IMR-90 (cell line): ENCODE results near the gene SPAG16. TPM values are rescaled to one million over a fixed set of nuclear protein-coding genes. Genes with fewer than 3 reads are reported as not detected.

Experiments used
- ATAC-seq: fragments of 200-7000 bp; cut with Tn5 transposase; 2 replicates; pipeline ENCODE4 v1.9.1; 2020; ENCODE audit warnings: low read depth, mild to moderate bottlenecking, moderate library complexity
- BruUV-seq: library from RNA; stranded (reverse); fragments of 400-500 nt; replicated peaks from 2 replicates; lab custom pipeline; 2021; lab: Mats Ljungman, UMichigan
- CTCF ChIA-PET: fragments of 300-600 bp; formaldehyde crosslinking; extraction: SDS; loops from one replicate; lab custom pipeline; 2021; ENCODE audit warnings: antibody characterized with exemption; lab: Yijun Ruan, JAX
- POLR2A ChIA-PET: fragments of 300-600 bp; sonication (Branson Sonifier 250); formaldehyde crosslinking; loops from one replicate; lab custom pipeline; 2022; ENCODE audit warnings: antibody characterized with exemption; ENCODE audit not compliant: unreplicated experiment; lab: Charles Lee
- DNase-seq: peaks from one replicate; pipeline ENCODE4 v3.0.0; 2013
- H2AFZ ChIP-seq: replicated peaks from 2 replicates; pipeline ENCODE3; 2013; ENCODE audit warnings: low read length, mild to moderate bottlenecking; ENCODE audit not compliant: poor library complexity
- H2AK5ac ChIP-seq: 2 replicates; pipeline ENCODE4 v1.6.1; 2013; ENCODE audit warnings: low read depth, low read length, inconsistent platforms
- H2AK9ac ChIP-seq: replicated peaks from 2 replicates; pipeline ENCODE3; 2013; ENCODE audit warnings: mild to moderate bottlenecking, low read depth, low read length, moderate library complexity; ENCODE audit not compliant: poor library complexity
- H2BK120ac ChIP-seq: 2 replicates; pipeline ENCODE4 v1.6.1; 2013; ENCODE audit warnings: low read depth, low read length, inconsistent platforms
- H2BK15ac ChIP-seq: 3 replicates; pipeline ENCODE4 v1.6.1; 2013; ENCODE audit warnings: low read depth, low read length, inconsistent platforms
- H2BK20ac ChIP-seq: 2 replicates; pipeline ENCODE4 v1.6.1; 2013; ENCODE audit warnings: low read depth, mild to moderate bottlenecking, inconsistent platforms, low read length, moderate library complexity
- H2BK5ac ChIP-seq: 2 replicates; pipeline ENCODE4 v1.6.1; 2013; ENCODE audit warnings: mild to moderate bottlenecking, low read depth, low read length, inconsistent platforms; ENCODE audit not compliant: poor library complexity, severe bottlenecking
- H3K14ac ChIP-seq: replicated peaks from 2 replicates; pipeline ENCODE4 v1.6.1; 2013; ENCODE audit warnings: low read depth, low read length, inconsistent platforms
- H3K18ac ChIP-seq: 2 replicates; pipeline ENCODE4 v1.6.1; 2013; ENCODE audit warnings: low read depth, low read length, control low read depth
- H3K23ac ChIP-seq: 2 replicates; pipeline ENCODE4 v1.6.1; 2013; ENCODE audit warnings: low read depth, low read length, inconsistent platforms
- H3K27ac ChIP-seq: 2 replicates; pipeline ENCODE4 v1.5.1; 2013; ENCODE audit warnings: mild to moderate bottlenecking, control low read depth, low read length; ENCODE audit not compliant: insufficient read depth
- H3K27me3 ChIP-seq: 2 replicates; pipeline ENCODE4 v1.6.1; 2013; ENCODE audit warnings: low read length; ENCODE audit not compliant: control insufficient read depth, insufficient read depth
- H3K36me3 ChIP-seq: 2 replicates; pipeline ENCODE4 v1.6.1; 2013; ENCODE audit warnings: low read length, mixed read lengths; ENCODE audit not compliant: control insufficient read depth, insufficient read depth
- H3K4ac ChIP-seq: 2 replicates; pipeline ENCODE4 v1.6.1; 2013; ENCODE audit warnings: low read depth, low read length, inconsistent platforms
- H3K4me1 ChIP-seq: 2 replicates; pipeline ENCODE4 v1.6.1; 2013; ENCODE audit warnings: low read length, mixed read lengths; ENCODE audit not compliant: control insufficient read depth, insufficient read depth
- H3K4me2 ChIP-seq: 2 replicates; pipeline ENCODE4 v1.6.1; 2013; ENCODE audit warnings: low read depth, mild to moderate bottlenecking, control low read depth, low read length, moderate library complexity
- H3K4me3 ChIP-seq: 2 replicates; pipeline ENCODE4 v1.5.1; 2013; ENCODE audit warnings: low read depth, mild to moderate bottlenecking, control low read depth, low read length, moderate library complexity; ENCODE audit not compliant: insufficient read depth
- H3K56ac ChIP-seq: 2 replicates; pipeline ENCODE4 v1.6.1; 2013; ENCODE audit warnings: low read length, inconsistent platforms; ENCODE audit not compliant: insufficient read depth; ENCODE audit errors: extremely low read depth
- H3K79me1 ChIP-seq, 2 experiments: 2 replicates each; pipeline ENCODE4 v1.6.1; 2013; ENCODE audit warnings: low read length in 2 of 2, inconsistent platforms in 1 of 2, low read depth in 1 of 2
- H3K9ac ChIP-seq: 2 replicates; pipeline ENCODE4 v1.6.1; 2013; ENCODE audit warnings: low read depth, low read length, control low read depth
- H3K9me1 ChIP-seq: 2 replicates; pipeline ENCODE4 v1.6.1; 2013; ENCODE audit warnings: low read length, inconsistent platforms; ENCODE audit not compliant: insufficient read depth
- H3K9me3 ChIP-seq: 2 replicates; pipeline ENCODE4 v1.6.1; 2013; ENCODE audit warnings: low read length; ENCODE audit not compliant: control insufficient read depth, insufficient read depth
- H4K20me1 ChIP-seq: 2 replicates; pipeline ENCODE4 v1.6.1; 2013; ENCODE audit warnings: low read length, inconsistent platforms; ENCODE audit not compliant: insufficient read depth
- H4K5ac ChIP-seq: 2 replicates; pipeline ENCODE4 v1.6.1; 2013; ENCODE audit warnings: mild to moderate bottlenecking, low read depth, low read length, control low read depth
- H4K8ac ChIP-seq, 2 experiments: 2 replicates each; pipeline ENCODE4 v1.6.1; 2013; ENCODE audit warnings: low read depth in 2 of 2, low read length in 2 of 2, control low read depth in 1 of 2, inconsistent platforms in 1 of 2
- H4K91ac ChIP-seq: 2 replicates; pipeline ENCODE4 v1.6.1; 2013; ENCODE audit warnings: low read depth, low read length, inconsistent platforms; ENCODE audit not compliant: insufficient read depth
- BHLHE40 ChIP-seq: fragments of 150-350 bp; IDR thresholded peaks from 2 replicates; pipeline ENCODE4 v1.6.1; 2016; ENCODE audit warnings: mild to moderate bottlenecking, low read depth, low read length
- CEBPB ChIP-seq: IDR thresholded peaks from 2 replicates; pipeline ENCODE4 v1.6.1; 2012; ENCODE audit warnings: low read depth, low read length, improper control_type of control experiment
- CHD1 ChIP-seq: IDR thresholded peaks from 2 replicates; pipeline ENCODE4 v1.6.1; 2012; ENCODE audit warnings: low read depth, low read length, improper control_type of control experiment
- CTCF ChIP-seq: conservative IDR thresholded peaks from 2 replicates; pipeline ENCODE4 v1.5.1; 2012; ENCODE audit warnings: mild to moderate bottlenecking, low read depth, low read length, improper control_type of control experiment
- ELK1 ChIP-seq: fragments of 150-350 bp; IDR thresholded peaks from 2 replicates; pipeline ENCODE4 v1.6.1; 2016; ENCODE audit warnings: low read depth, mild to moderate bottlenecking, low read length, moderate library complexity, borderline replicate concordance
- FOS ChIP-seq: fragments of 150-350 bp; IDR thresholded peaks from 2 replicates; pipeline ENCODE4 v1.6.1; 2016; ENCODE audit warnings: low read depth, low read length
- MAFK ChIP-seq: IDR thresholded peaks from 2 replicates; pipeline ENCODE4 v1.6.1; 2012; ENCODE audit warnings: low read depth, low read length, improper control_type of control experiment
- MAZ ChIP-seq: IDR thresholded peaks from 2 replicates; pipeline ENCODE4 v1.6.1; 2012; ENCODE audit warnings: low read depth, mild to moderate bottlenecking, low read length, improper control_type of control experiment, moderate library complexity, borderline replicate concordance
- MXI1 ChIP-seq: IDR thresholded peaks from 2 replicates; pipeline ENCODE4 v1.6.1; 2012; ENCODE audit warnings: low read depth, mild to moderate bottlenecking, low read length, moderate library complexity, borderline replicate concordance
- NFE2L2 ChIP-seq: fragments of 150-350 bp; IDR thresholded peaks from 2 replicates; pipeline ENCODE4 v1.6.1; 2016; ENCODE audit warnings: low read depth, mild to moderate bottlenecking, low read length
- POLR2A ChIP-seq: IDR thresholded peaks from 2 replicates; pipeline ENCODE4 v1.6.1; 2012; ENCODE audit warnings: mild to moderate bottlenecking, low read depth, low read length
- RAD21 ChIP-seq: IDR thresholded peaks from 2 replicates; pipeline ENCODE4 v1.6.1; 2012; ENCODE audit warnings: low read length, improper control_type of control experiment
- RCOR1 ChIP-seq: IDR thresholded peaks from 2 replicates; pipeline ENCODE4 v1.6.1; 2012; ENCODE audit warnings: mild to moderate bottlenecking, low read length, improper control_type of control experiment; ENCODE audit not compliant: insufficient replicate concordance
- SMC3 ChIP-seq: fragments of 150-350 bp; IDR thresholded peaks from 2 replicates; pipeline ENCODE4 v1.6.1; 2016; ENCODE audit warnings: low read depth, mild to moderate bottlenecking, antibody characterized with exemption, low read length, moderate library complexity
- USF2 ChIP-seq: fragments of 150-350 bp; IDR thresholded peaks from 2 replicates; pipeline ENCODE4 v1.6.1; 2017; ENCODE audit warnings: mild to moderate bottlenecking, antibody characterized with exemption, low read length, low read depth
- whole genome bisulfite sequencing, 2 experiments: methylation state at CpG; one replicate each; pipeline versions ENCODE4 v1.1.5 to v1.1.7; 2013; ENCODE audit warnings: missing lambda C conversion rate in 2 of 2; ENCODE audit not compliant: insufficient read length in 1 of 2; ENCODE audit errors: extremely low coverage in 2 of 2; 5-methylcytosine and 5-hydroxymethylcytosine counted together
- dilution Hi-C: fragments of 300-500 bp; cut with HindIII; formaldehyde crosslinking; loops from one replicate; pipeline ENCODE4 v1.14.3; 2018; ENCODE audit warnings: low sequenced_read_pairs; ENCODE audit not compliant: unreplicated experiment
- in situ Hi-C: fragments of 300-500 bp; cut with MboI; formaldehyde crosslinking; loops from 3 replicates; pipeline ENCODE4 v1.14.3; 2019; ENCODE audit warnings: low sequenced_read_pairs, inconsistent platforms, mixed read lengths
- intact Hi-C: fragments of 100-400 bp; cut with micrococcal nuclease; formaldehyde crosslinking; loops from 2 replicates; pipeline ENCODE4 v1.10.0; 2022
- polyA plus RNA-seq, 3 experiments: library from polyadenylated mRNA; depleted of rRNA; stranded (reverse); fragments of >200 nt; gene quantifications; 2 replicates each; pipeline ENCODE4 v1.2.3, GENCODE V29; 2012; ENCODE audit warnings: low replicate concordance in 1 of 3
- total RNA-seq: library from RNA; depleted of rRNA; stranded (reverse); fragments of >200 nt; gene quantifications from 2 replicates; pipeline ENCODE4 v1.2.3, GENCODE V29; 2012

SPAG16 gene
- total and polyA plus RNA-seq, 2 of the 4 experiments (the other 2 are of a cell fraction) = 7.3 to 13.5 TPM

GRCh38 chr2:214244847-214245246 lies 960.6 kb downstream of the SPAG16 start:
- Histone ChIP-seq H3K9me3 (no peaks in the 10 kb centered on the region), H3K27ac (no peak overlapping the region), H3K14ac (no peak overlapping the region), H4K8ac (no peak overlapping the region), H3K36me3 (no peaks in the 10 kb centered on the region), H4K5ac (no peak overlapping the region), H2AK9ac (no peak overlapping the region), H4K91ac (no peak overlapping the region), H3K23ac (no peak overlapping the region), H3K4me3 (no peak overlapping the region), H3K4me1 (no peaks in the 10 kb centered on the region), H3K9me1 (no peaks in the 10 kb centered on the region), H3K56ac (no peak overlapping the region), H3K79me1 (no peaks in the 10 kb centered on the region), H2AFZ (no peak overlapping the region), H3K9ac (no peak overlapping the region), H2BK20ac (no peak overlapping the region), H2BK5ac (no peak overlapping the region), H2BK15ac (no peak overlapping the region), H4K20me1 (no peaks in the 10 kb centered on the region), H3K27me3 (no peaks in the 10 kb centered on the region), H2AK5ac (no peak overlapping the region), H3K4ac (no peak overlapping the region), H2BK120ac (no peak overlapping the region), H3K4me2 (no peak overlapping the region), H3K18ac (no peak overlapping the region)
- in situ Hi-C loops = no loop called here
- WGBS, 2 experiments = no CpG with 5 or more reads among the region's 1 CpG
- no peak for ATAC-seq
- intact Hi-C loops = no loop called here
- ChIA-PET CTCF (interaction anchor here (0.9 kb wide), 1 partner anchor 65 kb away, joined by 3 read pairs; no protein-coding TSS in a partner anchor), POLR2A (no interaction called here)
- DNase-seq = peak; percentile 17
- TF ChIP-seq NFE2L2 (no peak), BHLHE40 (no peak), RAD21 (no peak), CEBPB (no peak), CTCF (no peak), SMC3 (no peak), MXI1 (no peak), CHD1 (no peak), POLR2A (no peak), MAFK (no peak), USF2 (no peak), FOS (no peak), ELK1 (no peak), RCOR1 (no peak), MAZ (no peak)
- no TSS peak for BruUV-seq
- dilution Hi-C loops = no loop called here
